Measurements from ENCODE around the gene HIVEP3.

HIVEP3 gene

DNA sequence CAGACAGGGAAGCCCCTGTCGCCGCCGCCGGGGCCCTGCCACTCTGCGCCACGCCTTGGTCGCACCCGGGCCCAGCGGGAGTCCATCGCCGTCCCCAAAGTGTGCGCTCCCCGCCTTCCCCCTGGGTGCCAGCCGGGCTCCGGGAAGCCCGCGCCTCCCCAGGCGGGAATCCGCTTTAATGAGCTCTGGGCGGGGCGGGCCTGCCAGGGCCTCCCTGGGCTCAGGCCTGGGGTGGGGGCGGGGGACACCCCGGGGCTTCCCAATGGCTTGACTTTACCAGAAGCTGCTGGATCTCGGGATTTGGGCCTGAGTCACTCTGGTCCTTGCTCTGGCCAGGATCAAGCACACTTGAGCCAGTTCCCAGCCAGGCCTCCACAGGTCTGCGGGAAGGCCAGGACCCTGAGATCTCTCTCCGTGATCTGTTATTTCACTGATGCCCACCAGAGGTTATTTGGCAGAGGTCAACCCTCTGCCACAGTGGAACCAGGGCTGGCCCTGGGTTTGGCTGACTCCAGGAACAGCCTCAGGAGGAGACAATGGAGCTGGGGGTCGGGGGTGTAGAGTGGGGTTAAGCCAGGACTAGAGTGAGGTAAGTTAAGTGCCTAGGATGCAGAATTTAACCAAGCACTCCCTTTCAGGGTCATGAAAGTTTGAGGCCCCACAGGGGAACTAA is 255.8 kb downstream of the HIVEP3 start (continued):
- TF ChIP-seq, protein P1, sequence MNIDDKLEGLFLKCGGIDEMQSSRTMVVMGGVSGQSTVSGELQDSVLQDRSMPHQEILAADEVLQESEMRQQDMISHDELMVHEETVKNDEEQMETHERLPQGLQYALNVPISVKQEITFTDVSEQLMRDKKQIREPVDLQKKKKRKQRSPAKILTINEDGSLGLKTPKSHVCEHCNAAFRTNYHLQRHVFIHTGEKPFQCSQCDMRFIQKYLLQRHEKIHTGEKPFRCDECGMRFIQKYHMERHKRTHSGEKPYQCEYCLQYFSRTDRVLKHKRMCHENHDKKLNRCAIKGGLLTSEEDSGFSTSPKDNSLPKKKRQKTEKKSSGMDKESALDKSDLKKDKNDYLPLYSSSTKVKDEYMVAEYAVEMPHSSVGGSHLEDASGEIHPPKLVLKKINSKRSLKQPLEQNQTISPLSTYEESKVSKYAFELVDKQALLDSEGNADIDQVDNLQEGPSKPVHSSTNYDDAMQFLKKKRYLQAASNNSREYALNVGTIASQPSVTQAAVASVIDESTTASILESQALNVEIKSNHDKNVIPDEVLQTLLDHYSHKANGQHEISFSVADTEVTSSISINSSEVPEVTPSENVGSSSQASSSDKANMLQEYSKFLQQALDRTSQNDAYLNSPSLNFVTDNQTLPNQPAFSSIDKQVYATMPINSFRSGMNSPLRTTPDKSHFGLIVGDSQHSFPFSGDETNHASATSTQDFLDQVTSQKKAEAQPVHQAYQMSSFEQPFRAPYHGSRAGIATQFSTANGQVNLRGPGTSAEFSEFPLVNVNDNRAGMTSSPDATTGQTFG (tag by site-specific recombination; IDR thresholded peaks at IDR 0.05; ENCODE audit: borderline replicate concordance), result no peak
- TF ChIP-seq ZNF175 (tag by site-specific recombination; IDR thresholded peaks at IDR 0.05), result no peak
- no peak for TF ChIP-seq ZNF394 (tag by site-specific recombination; IDR thresholded peaks at IDR 0.05; ENCODE audit: borderline replicate concordance)
- TF ChIP-seq GLIS1 (tag by site-specific recombination; IDR thresholded peaks at IDR 0.05), result peak; percentile 93
- TF ChIP-seq RBAK (tag by site-specific recombination; IDR thresholded peaks at IDR 0.05), result no peak
- TF ChIP-seq ZNF426 (tag by site-specific recombination; IDR thresholded peaks at IDR 0.05), result no peak
- TF ChIP-seq ZNF529 (tag by site-specific recombination; IDR thresholded peaks at IDR 0.05; ENCODE audit: insufficient replicate concordance), result no peak
- no peak for TF ChIP-seq SETDB1 (IDR thresholded peaks at IDR 0.05; ENCODE audit: insufficient read length, low read length)
- no peak for TF ChIP-seq ZFP41 (tag by site-specific recombination; IDR thresholded peaks at IDR 0.05; ENCODE audit: borderline replicate concordance)
- TF ChIP-seq ZNF274 (IDR thresholded peaks at IDR 0.05; ENCODE audit: low read length), result no peak
- TF ChIP-seq ZNF274 (tag by site-specific recombination; IDR thresholded peaks at IDR 0.05; ENCODE audit: borderline replicate concordance), result no peak
- TF ChIP-seq ZNF138 (tag by site-specific recombination; IDR thresholded peaks at IDR 0.05; ENCODE audit: borderline replicate concordance), result no peak
- peak; percentile 96 for TF ChIP-seq ZIC2 (tag by site-specific recombination; IDR thresholded peaks at IDR 0.05)
- TF ChIP-seq, protein P2, sequence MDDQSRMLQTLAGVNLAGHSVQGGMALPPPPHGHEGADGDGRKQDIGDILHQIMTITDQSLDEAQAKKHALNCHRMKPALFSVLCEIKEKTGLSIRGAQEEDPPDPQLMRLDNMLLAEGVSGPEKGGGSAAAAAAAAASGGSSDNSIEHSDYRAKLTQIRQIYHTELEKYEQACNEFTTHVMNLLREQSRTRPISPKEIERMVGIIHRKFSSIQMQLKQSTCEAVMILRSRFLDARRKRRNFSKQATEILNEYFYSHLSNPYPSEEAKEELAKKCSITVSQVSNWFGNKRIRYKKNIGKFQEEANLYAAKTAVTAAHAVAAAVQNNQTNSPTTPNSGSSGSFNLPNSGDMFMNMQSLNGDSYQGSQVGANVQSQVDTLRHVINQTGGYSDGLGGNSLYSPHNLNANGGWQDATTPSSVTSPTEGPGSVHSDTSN (CRISPR knock-in tag; IDR thresholded peaks at IDR 0.05), result no peak
- no peak for TF ChIP-seq ZNF133 (tag by site-specific recombination; IDR thresholded peaks at IDR 0.05)
- peak; percentile 6; the same call in 1 of the 2 replicates for TF ChIP-seq EGR2 (tag by site-specific recombination; IDR thresholded peaks at IDR 0.05; ENCODE audit: low read depth)
- TF ChIP-seq HOXD13 (CRISPR knock-in tag; IDR thresholded peaks at IDR 0.05; ENCODE audit: borderline replicate concordance), result no peak
- TF ChIP-seq ZNF350 (tag by site-specific recombination; IDR thresholded peaks at IDR 0.05), result no peak
- no peak for TF ChIP-seq ZBTB10 (tag by site-specific recombination; IDR thresholded peaks at IDR 0.05)
- TF ChIP-seq ZNF10 (tag by site-specific recombination; IDR thresholded peaks at IDR 0.05), result no peak
- TF ChIP-seq MYNN (tag by site-specific recombination; IDR thresholded peaks at IDR 0.05; ENCODE audit: borderline replicate concordance), result no peak
- peak; percentile 55 for TF ChIP-seq SP3 (tag by site-specific recombination; IDR thresholded peaks at IDR 0.05)
- TF ChIP-seq ZNF2 (tag by site-specific recombination; IDR thresholded peaks at IDR 0.05), result no peak
- TF ChIP-seq ZNF354C (tag by site-specific recombination; IDR thresholded peaks at IDR 0.05; ENCODE audit: borderline replicate concordance, low read depth), result no peak
- TF ChIP-seq ZNF324 (tag by site-specific recombination; IDR thresholded peaks at IDR 0.05), result no peak
- no peak for TF ChIP-seq ZNF624 (tag by site-specific recombination; IDR thresholded peaks at IDR 0.05)
- TF ChIP-seq, protein P3, sequence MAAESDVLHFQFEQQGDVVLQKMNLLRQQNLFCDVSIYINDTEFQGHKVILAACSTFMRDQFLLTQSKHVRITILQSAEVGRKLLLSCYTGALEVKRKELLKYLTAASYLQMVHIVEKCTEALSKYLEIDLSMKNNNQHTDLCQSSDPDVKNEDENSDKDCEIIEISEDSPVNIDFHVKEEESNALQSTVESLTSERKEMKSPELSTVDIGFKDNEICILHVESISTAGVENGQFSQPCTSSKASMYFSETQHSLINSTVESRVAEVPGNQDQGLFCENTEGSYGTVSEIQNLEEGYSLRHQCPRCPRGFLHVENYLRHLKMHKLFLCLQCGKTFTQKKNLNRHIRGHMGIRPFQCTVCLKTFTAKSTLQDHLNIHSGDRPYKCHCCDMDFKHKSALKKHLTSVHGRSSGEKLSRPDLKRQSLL (tag by site-specific recombination; IDR thresholded peaks at IDR 0.05), result no peak
- TF ChIP-seq HOXA7 (CRISPR knock-in tag; IDR thresholded peaks at IDR 0.05; ENCODE audit: borderline replicate concordance), result no peak
- TF ChIP-seq ZNF202 (tag by site-specific recombination; IDR thresholded peaks at IDR 0.05; ENCODE audit: borderline replicate concordance), result no peak
- no peak for TF ChIP-seq ZNF26 (tag by site-specific recombination; IDR thresholded peaks at IDR 0.05)
- 0 out of 2 replicates have a peak, but pooled peaks have one; percentile 14 for TF ChIP-seq ZNF843 (tag by site-specific recombination; IDR thresholded peaks at IDR 0.05)
- no peak for TF ChIP-seq ZNF768 (tag by site-specific recombination; IDR thresholded peaks at IDR 0.05)

All from HEK293 (cell line).